GM21360 (cell line): ENCODE measurements around the gene HDHD5.

Source experiments
- ATAC-seq: cut with Tn5 transposase; IDR thresholded peaks from one replicate; pipeline ENCODE4 v1.9.1; 2021; ENCODE audit warnings: mild to moderate bottlenecking, moderate library complexity; ENCODE audit not compliant: unreplicated experiment

HDHD5 gene

GRCh38 chr22:17158568-17159503 is at the start of gene HDHD5:
Gene HDHD5 (minus strand): TSS chr22:17159277. CDS start chr22:17159251, 26 bp downstream.
- ATAC-seq = peak; percentile 78

- ATAC-seq = no peak
Measured at GRCh38 chr22:17205432-17205831, 46.4 kb upstream of the HDHD5 start.

- ATAC-seq = no peak
Measured at GRCh38 chr22:17201285-17201945, 42.3 kb upstream of the HDHD5 start.

GRCh38 chr22:17199003-17199731 is 40.1 kb upstream of the HDHD5 start:
- ATAC-seq = no peak

- ATAC-seq = no peak
Measured at GRCh38 chr22:17198170-17199002, 39.3 kb upstream of the HDHD5 start.

GRCh38 chr22:17194213-17194612 is 35.1 kb upstream of the HDHD5 start:
- ATAC-seq = no peak

GRCh38 chr22:17192186-17192585 is 33.1 kb upstream of the HDHD5 start:
- no peak for ATAC-seq

GRCh38 chr22:17191163-17191784 is 32.2 kb upstream of the HDHD5 start:
- ATAC-seq = no peak

GRCh38 chr22:17190702-17191101 is 31.6 kb upstream of the HDHD5 start:
- no peak for ATAC-seq

- ATAC-seq = no peak
Measured at GRCh38 chr22:17176715-17177114, 17.6 kb upstream of the HDHD5 start.

GRCh38 chr22:17172029-17172833 is 13.2 kb upstream of the HDHD5 start:
- ATAC-seq = no peak

GRCh38 chr22:17171153-17172028 is 12.3 kb upstream of the HDHD5 start:
- ATAC-seq = peak; percentile 86

GRCh38 chr22:17167486-17167885 is 8.4 kb upstream of the HDHD5 start:
- no peak for ATAC-seq

GRCh38 chr22:17164392-17165024 is 5.4 kb upstream of the HDHD5 start:
- no peak for ATAC-seq

GRCh38 chr22:17162731-17163130 is 3.7 kb upstream of the HDHD5 start:
- no peak for ATAC-seq

- ATAC-seq = no peak
Measured at GRCh38 chr22:17161991-17162390, 2.9 kb upstream of the HDHD5 start.

- peak; percentile 1 for ATAC-seq
Measured at GRCh38 chr22:17159504-17159951, 451 bp upstream of the HDHD5 start.

- ATAC-seq = no peak
Measured at GRCh38 chr22:17158176-17158567, 905 bp downstream of the HDHD5 start.
